LoVo (cell line): ENCODE data around the gene PPP2CA.
"Not testable (repeated sequence)": the region's sequence is repeated elsewhere in the genome, so short reads cannot be mapped to it uniquely, and the experiment has no call there.

Experiments
- DNase-seq: peaks from one replicate; pipeline ENCODE4 v3.0.0-alpha.2; 2016; ENCODE audit warnings: low spot score

Gene PPP2CA

GRCh38 chr5:134225780-134226440 is at the start of gene PPP2CA:
Gene PPP2CA (minus strand): TSS chr5:134226073. CDS start chr5:134225861, 212 bp downstream.
- peak; percentile 99 for DNase-seq

DNA sequence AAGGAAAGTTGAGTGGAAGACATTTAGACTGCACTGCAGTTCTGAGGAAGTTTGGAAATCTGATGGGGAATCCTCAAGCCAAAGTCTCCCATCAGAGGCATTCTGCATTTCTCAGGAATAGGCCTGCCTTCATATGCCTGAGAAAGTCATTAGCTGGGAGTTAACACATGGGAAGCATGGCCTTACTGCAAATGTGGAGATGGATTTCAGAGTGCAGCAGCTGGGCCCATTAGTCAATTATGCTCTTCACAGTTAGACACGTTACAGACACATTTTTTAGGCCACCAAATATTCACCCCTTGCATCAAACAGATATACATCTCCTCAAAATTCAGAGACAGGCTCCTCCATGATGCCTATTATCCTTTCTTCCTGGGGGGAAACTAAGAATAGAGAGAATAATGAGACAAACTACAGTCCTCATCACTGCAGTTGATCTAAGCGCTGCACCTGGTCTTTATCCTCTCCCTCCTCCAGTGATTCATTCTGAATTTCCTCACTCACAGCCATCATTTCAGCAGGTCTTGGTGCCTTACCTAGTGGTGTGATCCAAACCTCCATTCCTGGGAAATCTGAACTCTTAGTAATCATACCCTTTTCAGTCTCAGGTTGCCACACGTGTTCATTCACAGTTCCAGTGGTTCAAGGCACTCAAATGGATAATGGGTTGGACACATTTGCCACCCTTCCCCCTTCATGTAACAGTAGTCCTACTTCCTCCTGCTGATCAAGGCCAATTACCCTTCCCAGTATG is 47.9 kb upstream of the PPP2CA start:
- no peak for DNase-seq

DNA sequence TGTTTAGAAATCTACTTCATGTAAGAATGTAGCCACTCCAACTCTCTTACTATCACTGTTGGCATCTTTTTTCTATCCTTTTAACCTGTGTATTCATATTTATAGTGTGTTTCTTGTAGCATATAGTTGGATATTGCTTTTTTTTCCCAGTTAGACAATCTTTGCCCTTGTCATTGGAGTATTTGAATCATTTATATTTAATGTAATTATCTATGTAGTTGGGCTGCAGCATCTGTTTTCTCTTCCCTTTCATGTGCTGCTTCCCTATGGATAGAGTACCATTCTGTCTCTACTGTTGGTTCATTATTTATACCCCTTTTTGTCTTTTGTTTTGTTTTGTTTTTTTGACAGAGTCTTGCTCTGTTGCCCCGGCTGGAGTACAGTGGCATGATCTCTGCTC is 45.2 kb upstream of the PPP2CA start:
- no peak for DNase-seq

- DNase-seq: no peak
Observed at GRCh38 chr5:134268919-134269318, 43.0 kb upstream of the PPP2CA start.

DNA sequence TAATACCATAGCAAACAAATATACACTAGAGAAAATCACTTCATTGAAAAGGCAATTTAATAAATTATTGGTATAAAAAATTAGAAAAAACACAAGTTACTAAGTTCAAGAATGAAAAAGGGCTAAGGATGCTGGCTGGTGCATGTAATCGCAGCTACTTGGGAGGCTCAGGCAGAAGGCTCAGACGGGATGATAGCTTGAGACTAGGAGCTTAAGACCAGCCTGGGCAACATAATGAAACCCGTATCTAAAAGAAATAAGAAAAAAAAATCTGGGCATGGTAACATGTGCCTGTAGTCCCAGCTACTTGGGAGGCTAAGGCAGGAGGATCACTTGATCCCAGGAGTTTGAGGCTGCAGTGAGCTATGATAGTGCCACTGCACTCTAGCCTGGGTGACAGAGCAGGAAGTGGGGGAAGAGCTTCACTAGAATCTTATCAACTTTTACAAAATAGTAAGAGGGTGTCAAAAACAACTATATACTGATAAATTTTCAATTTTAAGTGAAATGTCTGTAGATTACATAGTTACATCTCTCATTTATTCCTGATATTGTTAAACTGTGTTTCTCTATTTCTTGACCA is 42.2 kb upstream of the PPP2CA start:
- DNase-seq: no peak

DNA sequence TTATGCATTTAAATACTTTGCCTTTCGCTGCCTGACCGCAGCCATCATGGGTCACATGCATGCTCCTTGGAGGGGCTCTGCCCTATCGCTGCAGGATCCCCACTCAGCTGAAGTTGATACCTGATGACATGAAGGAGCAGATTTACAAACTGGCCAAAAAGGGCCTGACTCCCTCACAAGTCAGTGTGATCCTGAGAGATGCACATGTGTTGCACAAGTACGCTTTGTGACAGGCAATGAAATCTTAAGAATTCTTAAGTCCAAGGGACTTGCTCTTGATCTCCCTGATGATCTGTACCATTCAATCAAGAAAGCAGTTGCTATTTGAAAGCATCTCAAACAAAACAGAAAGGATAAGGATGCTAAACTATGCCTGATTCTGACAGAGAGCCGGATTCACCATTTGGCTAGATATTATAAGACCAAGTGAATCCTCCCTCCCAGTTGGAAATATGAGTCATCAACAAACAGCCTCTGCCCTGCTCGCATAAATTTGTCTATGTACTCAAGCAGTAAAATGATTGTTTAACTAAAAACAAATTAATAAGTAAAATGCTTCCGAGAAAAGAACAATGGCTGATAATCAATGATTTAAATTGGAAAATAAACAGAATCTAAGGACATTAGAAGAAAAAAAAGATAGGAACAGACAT is 41.6 kb upstream of the PPP2CA start:
- DNase-seq: peak; percentile 28

GRCh38 chr5:134263801-134264200 is 37.9 kb upstream of the PPP2CA start:
- no peak for DNase-seq

DNA sequence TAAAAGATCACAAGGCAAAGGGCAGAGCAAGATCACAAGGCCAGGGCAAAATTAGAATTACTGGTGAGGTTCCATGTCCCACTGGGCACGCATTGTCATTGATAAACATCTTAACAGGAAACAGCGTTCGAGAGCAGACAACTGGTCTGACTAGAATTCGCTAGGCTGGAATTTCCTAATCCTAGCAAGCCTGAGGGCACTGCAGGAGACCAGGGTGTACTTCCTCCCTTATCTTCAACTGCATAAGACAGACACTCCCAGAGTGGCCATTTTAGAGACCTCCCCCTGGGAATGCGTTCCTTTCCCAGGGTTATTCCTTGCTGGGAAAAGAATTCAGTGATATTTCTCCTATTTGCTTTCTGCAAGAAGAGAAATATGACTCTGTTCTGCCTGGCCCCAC is 36.8 kb upstream of the PPP2CA start:
- not testable (repeated sequence) for DNase-seq

- no peak for DNase-seq
Observed at GRCh38 chr5:134258896-134259295, 33.0 kb upstream of the PPP2CA start.

DNA sequence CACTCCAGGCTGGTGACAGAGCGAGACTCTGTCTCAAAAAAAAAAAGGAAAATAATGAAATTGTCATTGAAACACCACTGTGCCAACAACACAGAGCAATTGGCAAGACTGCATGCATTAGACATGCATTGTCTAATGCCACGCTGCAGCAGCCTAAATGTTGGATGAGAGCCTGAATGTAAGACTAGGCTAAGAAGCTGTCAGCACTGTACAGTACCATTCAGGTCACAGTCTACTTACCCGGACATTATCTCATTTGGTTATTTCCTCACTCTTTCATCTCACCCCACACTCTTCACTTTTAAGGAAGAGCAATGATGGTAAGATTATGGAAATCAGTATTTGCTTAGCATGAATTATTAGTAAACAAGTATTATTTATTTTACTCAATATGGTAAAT is 31.3 kb upstream of the PPP2CA start:
- no peak for DNase-seq

DNA sequence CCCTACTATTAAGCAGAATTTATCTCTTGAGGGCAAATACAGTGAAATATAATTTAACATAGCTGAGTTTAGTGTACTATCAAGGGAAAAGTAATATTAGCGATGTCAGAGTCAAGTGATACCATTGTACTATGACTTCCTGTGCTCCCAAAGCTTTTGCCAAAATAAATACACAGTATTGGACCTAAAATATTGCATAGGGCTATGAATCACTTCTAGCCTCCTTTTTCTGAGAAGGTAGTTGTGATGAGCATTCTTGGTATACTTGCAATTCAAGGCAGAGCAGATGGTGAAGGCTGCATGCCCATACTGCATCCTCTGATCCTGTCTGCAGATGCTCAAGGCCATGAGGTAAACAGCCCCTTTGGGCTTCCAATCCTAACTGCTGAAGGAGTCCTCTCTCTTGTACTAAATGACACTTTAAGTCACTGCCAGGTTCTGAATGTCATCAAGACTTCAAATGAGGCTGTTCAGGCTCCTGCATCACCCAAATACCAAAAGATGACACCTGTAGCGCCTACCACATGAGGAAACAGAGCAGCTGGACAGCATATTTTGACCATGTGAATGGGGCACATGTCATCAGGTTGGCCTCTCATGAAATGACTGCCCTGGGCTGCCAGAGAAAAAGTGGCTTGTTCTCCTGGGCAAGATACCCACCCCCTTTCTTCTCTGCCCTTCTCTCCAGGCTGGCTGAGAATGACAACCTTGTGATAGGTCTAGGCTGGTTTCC is 29.7 kb upstream of the PPP2CA start:
- no peak for DNase-seq

DNA sequence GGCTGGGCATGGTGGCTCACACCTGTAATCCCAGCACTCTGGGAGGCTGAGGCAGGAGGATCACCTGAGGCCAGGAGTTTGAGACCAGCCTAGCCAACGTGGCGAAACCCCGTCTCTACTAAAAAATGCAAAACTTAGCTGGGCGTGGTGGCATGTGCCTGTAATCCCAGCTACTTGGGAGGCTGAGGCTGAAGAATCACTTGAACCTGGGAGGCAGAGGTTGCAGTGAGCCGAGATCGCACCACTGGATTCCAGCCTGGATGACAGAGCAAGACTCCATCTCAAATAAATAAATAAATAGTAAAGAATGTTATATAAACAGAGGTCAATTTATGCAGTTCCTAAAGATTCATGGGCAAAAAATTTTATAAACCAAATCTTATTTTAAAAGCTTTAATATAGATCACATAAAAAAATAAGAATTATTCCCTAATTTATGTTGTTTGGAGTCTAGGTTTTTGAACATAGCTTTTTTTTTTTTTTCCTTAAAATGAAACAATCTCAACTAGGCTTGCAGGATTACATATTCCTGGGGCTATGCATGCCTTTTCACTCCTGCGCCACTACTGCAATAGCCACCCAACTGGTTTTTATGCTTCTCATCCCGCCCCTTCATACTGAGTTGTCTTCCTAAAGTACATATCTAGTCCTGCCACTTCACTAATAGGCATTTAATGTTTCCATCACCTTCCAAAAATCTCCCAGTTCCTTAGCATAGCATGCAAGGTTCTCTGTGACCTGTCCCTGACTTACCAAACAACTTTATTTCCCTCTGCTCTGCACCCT is 27.7 kb upstream of the PPP2CA start:
- DNase-seq: not testable (repeated sequence)

DNA sequence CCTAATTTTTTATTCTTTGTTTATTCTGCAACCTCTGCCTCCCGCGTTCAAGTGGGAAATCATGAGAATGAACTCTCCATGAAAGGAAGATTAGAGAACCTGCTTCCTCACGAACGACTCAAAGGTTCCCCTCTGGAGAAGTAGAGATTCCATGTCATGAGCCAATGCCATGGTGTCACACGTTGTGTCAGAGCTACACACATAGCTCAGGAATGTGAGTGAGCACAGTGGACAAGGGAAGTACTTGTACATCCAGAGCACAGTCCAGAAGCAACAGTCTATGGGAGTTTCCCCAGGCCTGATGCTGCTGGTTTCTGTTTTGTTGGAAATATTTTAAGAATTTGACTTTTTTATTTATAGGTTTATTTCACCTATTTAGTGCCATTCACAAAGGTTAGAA is 26.8 kb upstream of the PPP2CA start:
- DNase-seq: peak; percentile 39

DNA sequence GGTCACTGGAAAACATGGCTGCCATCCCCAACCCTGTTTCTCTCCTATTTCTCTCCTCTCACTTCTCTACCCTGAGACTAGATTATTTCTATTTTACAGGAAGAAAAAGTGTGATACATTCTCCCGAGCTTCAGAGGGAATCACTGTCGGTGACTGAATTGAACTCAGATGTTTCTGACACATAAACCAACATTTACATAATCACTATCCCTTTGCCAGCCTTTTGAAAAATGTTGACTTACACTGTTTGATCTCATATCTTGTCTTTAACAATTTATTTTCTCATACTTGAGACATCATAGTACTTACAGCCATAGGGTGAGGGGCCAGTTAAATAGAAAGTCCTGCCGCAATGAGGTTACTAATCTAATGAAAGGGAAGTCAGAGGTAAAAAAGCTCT is 25.1 kb upstream of the PPP2CA start:
- DNase-seq: no peak

- no peak for DNase-seq
Observed at GRCh38 chr5:134249469-134250379, 23.9 kb upstream of the PPP2CA start.

DNA sequence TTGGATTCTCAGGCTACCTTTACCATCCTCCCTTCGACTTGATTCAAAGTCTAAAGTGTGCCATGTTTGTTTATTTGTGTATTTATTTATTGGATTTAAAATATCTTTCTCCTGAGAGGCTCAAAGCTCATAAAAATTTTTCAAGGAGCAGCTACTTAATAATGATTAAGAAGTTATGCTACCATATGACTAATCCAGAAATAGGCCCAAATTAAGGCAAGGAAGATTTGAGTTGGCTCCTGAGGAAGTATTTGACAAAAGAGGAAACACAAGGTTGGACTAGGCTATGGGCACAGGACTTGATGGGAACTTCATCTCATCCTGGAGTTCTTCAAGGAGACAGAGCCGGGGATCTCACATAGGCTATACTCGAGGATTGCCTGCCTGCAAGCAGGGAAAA is 22.4 kb upstream of the PPP2CA start:
- DNase-seq: no peak

GRCh38 chr5:134247428-134248224 is 21.8 kb upstream of the PPP2CA start:
- peak; percentile 44 for DNase-seq

DNA sequence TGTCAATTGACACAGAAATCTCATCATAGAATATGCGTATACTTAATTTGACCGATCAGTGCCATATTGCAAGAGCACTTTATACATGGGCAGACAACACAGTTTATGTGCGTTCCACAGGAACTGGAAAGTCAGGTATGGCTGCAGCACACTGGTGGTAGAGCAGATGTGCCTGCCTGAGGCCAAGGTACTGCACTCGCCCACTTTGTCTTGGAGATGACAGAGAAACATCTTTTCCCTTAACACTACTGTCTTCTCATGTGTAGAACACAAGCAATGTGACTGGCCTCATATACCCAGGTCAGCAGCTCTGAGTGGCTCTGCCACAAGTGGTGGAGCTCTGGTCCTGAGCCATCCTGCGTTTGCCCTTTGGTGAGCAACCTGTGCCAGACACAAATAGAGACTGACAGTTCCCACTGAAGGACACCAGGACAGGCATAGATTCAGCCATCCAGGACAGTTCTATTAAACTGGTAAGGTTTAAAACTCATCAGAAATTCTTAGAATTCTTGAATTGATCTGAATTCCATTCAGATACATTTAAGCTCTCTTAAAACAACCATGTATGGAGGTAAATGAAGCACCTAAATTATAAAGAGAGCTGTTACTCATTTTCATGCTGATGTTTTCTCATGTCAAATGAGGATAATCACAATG is 21.0 kb upstream of the PPP2CA start:
- no peak for DNase-seq

GRCh38 chr5:134245692-134246091 is 19.8 kb upstream of the PPP2CA start:
- DNase-seq: no peak
